Activated naive CD8-positive, alpha-beta T cell treated with anti-CD3 and anti-CD28 coated beads, Interleukin-2, amount 50 U/mL, for 16 hours (primary cell): Measurements from ENCODE around the gene MGAT4C.

ENCODE experiments used
- DNase-seq: peaks from one replicate; pipeline ENCODE4 v3.0.0-alpha.2; 2020; ENCODE audit warnings: low read depth, low spot score

Gene MGAT4C

GRCh38 chr12:85975716-85976115 is 280.5 kb downstream of the MGAT4C start:
- no peak for DNase-seq

- DNase-seq: no peak
Measured at GRCh38 chr12:85971800-85972199, 284.4 kb downstream of the MGAT4C start.

GRCh38 chr12:85968606-85969005 is 287.6 kb downstream of the MGAT4C start:
- DNase-seq: no peak

GRCh38 chr12:85963326-85963725 is 292.9 kb downstream of the MGAT4C start:
- DNase-seq: no peak

- no peak for DNase-seq
Measured at GRCh38 chr12:85956081-85956480, 300.1 kb downstream of the MGAT4C start.

- no peak for DNase-seq
Measured at GRCh38 chr12:85955127-85955526, 301.1 kb downstream of the MGAT4C start.

- no peak for DNase-seq
Measured at GRCh38 chr12:85951823-85952222, 304.4 kb downstream of the MGAT4C start.

GRCh38 chr12:85949253-85949652 is 306.9 kb downstream of the MGAT4C start:
- DNase-seq: no peak

GRCh38 chr12:85948340-85948739 is 307.9 kb downstream of the MGAT4C start:
- DNase-seq: no peak

- no peak for DNase-seq
Measured at GRCh38 chr12:85947286-85947685, 308.9 kb downstream of the MGAT4C start.

- no peak for DNase-seq
Measured at GRCh38 chr12:85946375-85946774, 309.8 kb downstream of the MGAT4C start.

- no peak for DNase-seq
Measured at GRCh38 chr12:85927166-85927565, 329.0 kb downstream of the MGAT4C start.

- DNase-seq: no peak
Measured at GRCh38 chr12:85923767-85924331, 332.3 kb downstream of the MGAT4C start.

GRCh38 chr12:85920324-85920947 is 335.8 kb downstream of the MGAT4C start:
- no peak for DNase-seq
